ENCODE results near the gene TEX52. TPM values are rescaled to one million over a fixed set of nuclear protein-coding genes. Genes with fewer than 3 reads are reported as not detected.

The TEX52 gene
- total and polyA plus RNA-seq, 11 donors, result not detected

DNA sequence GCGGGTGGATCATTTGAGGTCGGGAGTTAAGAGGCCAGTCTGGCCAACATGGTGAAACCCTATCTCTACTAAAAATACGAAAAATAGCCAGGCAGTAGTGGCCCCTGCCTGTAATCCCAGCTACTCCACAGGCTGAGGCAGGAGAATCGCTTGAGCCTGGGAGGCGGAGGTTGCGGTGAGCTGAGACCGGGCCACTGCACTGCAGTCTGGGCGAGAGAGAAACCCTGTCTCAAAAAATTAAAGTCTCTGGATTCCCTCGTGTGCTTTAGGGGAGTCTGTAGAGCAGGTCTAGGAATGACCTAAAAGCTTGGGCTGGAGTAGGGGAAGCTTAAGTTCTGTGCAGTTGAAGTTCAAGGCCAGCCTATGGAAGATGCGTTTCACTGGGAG is 33.2 kb upstream of the TEX52 start:
- TF ChIP-seq, protein P1, sequence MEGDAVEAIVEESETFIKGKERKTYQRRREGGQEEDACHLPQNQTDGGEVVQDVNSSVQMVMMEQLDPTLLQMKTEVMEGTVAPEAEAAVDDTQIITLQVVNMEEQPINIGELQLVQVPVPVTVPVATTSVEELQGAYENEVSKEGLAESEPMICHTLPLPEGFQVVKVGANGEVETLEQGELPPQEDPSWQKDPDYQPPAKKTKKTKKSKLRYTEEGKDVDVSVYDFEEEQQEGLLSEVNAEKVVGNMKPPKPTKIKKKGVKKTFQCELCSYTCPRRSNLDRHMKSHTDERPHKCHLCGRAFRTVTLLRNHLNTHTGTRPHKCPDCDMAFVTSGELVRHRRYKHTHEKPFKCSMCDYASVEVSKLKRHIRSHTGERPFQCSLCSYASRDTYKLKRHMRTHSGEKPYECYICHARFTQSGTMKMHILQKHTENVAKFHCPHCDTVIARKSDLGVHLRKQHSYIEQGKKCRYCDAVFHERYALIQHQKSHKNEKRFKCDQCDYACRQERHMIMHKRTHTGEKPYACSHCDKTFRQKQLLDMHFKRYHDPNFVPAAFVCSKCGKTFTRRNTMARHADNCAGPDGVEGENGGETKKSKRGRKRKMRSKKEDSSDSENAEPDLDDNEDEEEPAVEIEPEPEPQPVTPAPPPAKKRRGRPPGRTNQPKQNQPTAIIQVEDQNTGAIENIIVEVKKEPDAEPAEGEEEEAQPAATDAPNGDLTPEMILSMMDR (IDR thresholded peaks at IDR 0.05), result no peak
- TF ChIP-seq POLR2A (IDR thresholded peaks at IDR 0.05), result no peak
- 73 to 76% (median 75%) methylated on average over 10 of the region's 10 CpGs for WGBS, 4 donors
- Histone ChIP-seq H3K9me3 (no peaks in the 10 kb centered on the region), H3K27ac (peak overlapping the region in 11 of 12 donors; percentile 53 to 98 (median 85)), H3K27me3 (no peaks in the 10 kb centered on the region), H3K4me1 (peaks cover 0 to 25% (median 11%) of the 10 kb centered on the region in 12 donors), H3K4me3 (peak overlapping the region in 11 of 12 donors; percentile 62 to 97 (median 88)), H3K36me3 (peaks cover 0 to 24% (median 0%) of the 10 kb centered on the region in 9 donors)
- DNase-seq, result no peak
- intact Hi-C loops (cut with DNase I), result loop anchor here in 1 of 10 donors (10.0 kb wide), 1 partner anchor 55 kb away; no protein-coding TSS in a partner anchor
- ATAC-seq, result no peak

GRCh38 chr12:2886768-2887450 is 30.1 kb upstream of the TEX52 start:
- H3K4me3 ChIP-seq, result no peak overlapping the region
- H3K27ac ChIP-seq, result no peak overlapping the region
- WGBS, 4 donors, result 93 to 95% (median 94%) methylated on average over 10 of the region's 10 CpGs
- DNase-seq (no peak), ATAC-seq (no peak)
- H3K27me3 ChIP-seq, result no peaks in the 10 kb centered on the region
- TF ChIP-seq POLR2A (IDR thresholded peaks at IDR 0.05), result no peak
- TF ChIP-seq, protein P1 (IDR thresholded peaks at IDR 0.05), result no peak
- intact Hi-C loops (cut with DNase I), result loop anchor here in 9 of 10 donors (2.0 to 10.0 kb wide), 7 partner anchors 55 to 150 kb away; partner anchors contain the start of gene TEAD4 (in 1 of the 9)
- H3K36me3 ChIP-seq, result peaks cover 0 to 24% (median 0%) of the 10 kb centered on the region in 9 donors
- H3K9me3 ChIP-seq, result no peaks in the 10 kb centered on the region
- H3K4me1 ChIP-seq, result peaks cover 0 to 13% (median 5%) of the 10 kb centered on the region in 12 donors

DNA sequence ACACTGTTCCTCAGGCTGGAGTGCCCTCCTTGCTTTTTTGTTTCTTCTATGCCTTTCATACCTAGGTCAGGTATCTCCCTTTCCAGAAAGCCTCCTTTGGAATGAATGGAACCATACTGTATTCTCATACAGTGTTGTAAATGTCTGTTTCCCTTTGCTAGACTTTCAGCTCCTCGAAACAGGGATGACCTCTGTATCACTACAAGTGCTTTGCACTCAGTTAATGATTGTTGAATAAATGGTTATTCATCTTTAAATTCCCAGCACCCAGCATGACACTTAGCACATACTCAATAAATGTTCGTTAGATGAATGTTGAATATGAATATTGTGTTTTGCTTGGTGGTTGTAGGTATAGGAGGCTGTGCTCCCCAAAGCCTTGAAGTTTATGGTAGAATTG is 28.0 kb upstream of the TEX52 start:
- no peak for ATAC-seq
- no peak for TF ChIP-seq POLR2A (IDR thresholded peaks at IDR 0.05)
- TF ChIP-seq, protein P1 (IDR thresholded peaks at IDR 0.05), result no peak
- intact Hi-C loops (cut with DNase I), result loop anchor here (1.0 to 10.0 kb wide), 9 partner anchors 57 to 152 kb away; partner anchors contain the start of gene TEAD4 (in 1 of the 10)
- DNase-seq, result no peak
- 77 to 89% (median 83%) methylated on average over 2 of the region's 2 CpGs for WGBS, 4 donors
- no peak overlapping the region for H3K27ac ChIP-seq
- no peaks in the 10 kb centered on the region for H3K9me3 ChIP-seq
- peaks cover 0 to 2% (median 0%) of the 10 kb centered on the region in 12 donors for H3K4me1 ChIP-seq
- no peaks in the 10 kb centered on the region for H3K27me3 ChIP-seq
- no peak overlapping the region for H3K4me3 ChIP-seq
- peaks cover 0 to 24% (median 0%) of the 10 kb centered on the region in 9 donors for H3K36me3 ChIP-seq

DNA sequence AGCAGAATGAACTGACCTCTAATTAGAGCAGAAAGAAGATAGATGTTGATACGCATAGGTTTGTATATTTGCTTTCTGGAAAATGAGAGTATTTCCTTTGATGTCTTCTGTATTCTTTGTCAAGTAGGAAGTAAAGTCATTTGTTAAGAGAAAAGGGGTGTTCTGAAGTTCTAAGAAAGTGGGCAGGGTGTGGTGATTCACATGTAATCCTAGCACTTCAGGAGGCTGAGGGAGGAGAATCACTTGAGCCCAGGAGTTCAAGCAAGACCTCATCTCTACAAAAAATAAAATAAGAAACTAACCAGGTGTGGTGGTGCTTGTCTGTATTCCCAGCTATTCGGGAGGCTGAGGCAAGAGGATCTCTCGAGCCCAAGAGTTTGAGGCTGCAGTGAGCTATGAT is 23.0 kb upstream of the TEX52 start:
- no peaks in the 10 kb centered on the region for H3K27me3 ChIP-seq
- no peak for TF ChIP-seq POLR2A (IDR thresholded peaks at IDR 0.05)
- TF ChIP-seq, protein P1 (IDR thresholded peaks at IDR 0.05), result no peak
- intact Hi-C loops (cut with DNase I), result loop anchor here in 4 of 10 donors (10.0 kb wide), 2 partner anchors 65 to 155 kb away; no protein-coding TSS in a partner anchor
- DNase-seq (no peak), ATAC-seq (no peak)
- no peaks in the 10 kb centered on the region for H3K9me3 ChIP-seq
- 97 to 100% (median 97%) methylated on average over 3 of the region's 3 CpGs for WGBS, 4 donors
- no peak overlapping the region for H3K4me3 ChIP-seq
- H3K27ac ChIP-seq, result no peak overlapping the region
- peaks cover 0 to 33% (median 16%) of the 10 kb centered on the region in 12 donors for H3K4me1 ChIP-seq
- peaks cover 0 to 9% (median 0%) of the 10 kb centered on the region in 9 donors for H3K36me3 ChIP-seq
